Keratinocyte (primary cell): ENCODE measurements around the gene RTKN. TPM values are rescaled to one million over a fixed set of nuclear protein-coding genes. Genes with fewer than 3 reads are reported as not detected.

Source experiments
- DNase-seq: peaks from one replicate; pipeline ENCODE4 v3.0.0-alpha.2; 2011; ENCODE audit warnings: low read depth, missing footprints, low spot score
- FAIRE-seq: peaks from 2 replicates; lab custom pipeline; 2011; peaks lifted over from hg19 to GRCh38; lab: Jason Lieb, UNC
- H2AFZ ChIP-seq: 2 replicates; pipeline ENCODE4 v1.6.0; 2012; ENCODE audit warnings: low read length, control low read depth, inconsistent platforms; ENCODE audit not compliant: control insufficient read depth
- H3K27ac ChIP-seq: 2 replicates; pipeline ENCODE4 v1.5.1; 2011; ENCODE audit warnings: low read length; ENCODE audit not compliant: control insufficient read depth, insufficient read depth
- H3K27me3 ChIP-seq: 3 replicates; pipeline ENCODE4 v1.6.0; 2011; ENCODE audit warnings: low read length; ENCODE audit not compliant: control insufficient read depth, insufficient read depth; ENCODE audit errors: extremely low read depth
- H3K36me3 ChIP-seq, 2 experiments: 2 replicates in 1 of 2; 3 replicates in 1 of 2; pipeline ENCODE4 v1.5.1; 2011; ENCODE audit warnings: low read length in 2 of 2, mild to moderate bottlenecking in 1 of 2; ENCODE audit not compliant: control insufficient read depth in 2 of 2, insufficient read depth in 2 of 2; ENCODE audit errors: extremely low read depth in 1 of 2
- H3K4me1 ChIP-seq: 3 replicates; pipeline ENCODE4 v1.5.1; 2011; ENCODE audit warnings: low read length; ENCODE audit not compliant: control insufficient read depth, insufficient read depth; ENCODE audit errors: extremely low read depth
- H3K4me2 ChIP-seq: 3 replicates; pipeline ENCODE4 v1.6.0; 2011; ENCODE audit warnings: low read depth, low read length; ENCODE audit not compliant: control insufficient read depth, insufficient read depth; ENCODE audit errors: extremely low read depth
- H3K4me3 ChIP-seq, 3 experiments: fragments of 200-600 bp in 1 of 3; sonication (generic) in 1 of 3; 2 replicates in 2 of 3; 3 replicates in 1 of 3; pipeline ENCODE4 v1.5.1; 2011 to 2016; ENCODE audit warnings: low read length in 3 of 3, mild to moderate bottlenecking in 3 of 3, control low read depth in 2 of 3, inconsistent platforms in 1 of 3, low read depth in 1 of 3, mixed read lengths in 1 of 3, mixed run types in 1 of 3, moderate library complexity in 1 of 3; ENCODE audit not compliant: control insufficient read depth in 2 of 3, insufficient read depth in 2 of 3; ENCODE audit errors: extremely low read depth in 1 of 3
- H3K79me2 ChIP-seq: 2 replicates; pipeline ENCODE4 v1.6.0; 2012; ENCODE audit warnings: low read length; ENCODE audit not compliant: control insufficient read depth, insufficient read depth
- H3K9ac ChIP-seq: 3 replicates; pipeline ENCODE4 v1.6.0; 2011; ENCODE audit warnings: low read length; ENCODE audit not compliant: control insufficient read depth, insufficient read depth; ENCODE audit errors: extremely low read depth
- H3K9me1 ChIP-seq: 3 replicates; pipeline ENCODE4 v1.6.0; 2011; ENCODE audit warnings: low read length; ENCODE audit not compliant: control insufficient read depth, insufficient read depth; ENCODE audit errors: extremely low read depth
- H3K9me3 ChIP-seq: 2 replicates; pipeline ENCODE4 v1.5.1; 2012; ENCODE audit warnings: low read depth, low read length; ENCODE audit not compliant: control insufficient read depth
- H4K20me1 ChIP-seq: 3 replicates; pipeline ENCODE4 v1.6.0; 2011; ENCODE audit warnings: low read length; ENCODE audit not compliant: control insufficient read depth, insufficient read depth; ENCODE audit errors: extremely low read depth
- EZH2 ChIP-seq: IDR thresholded peaks from one replicate; pipeline ENCODE4 v1.6.1; 2012; ENCODE audit warnings: inconsistent platforms, mild to moderate bottlenecking, low read length, moderate library complexity
- dilution Hi-C: fragments of 300-500 bp; cut with MboI; formaldehyde crosslinking; loops from one replicate; pipeline ENCODE4 v1.7.0; 2020; ENCODE audit warnings: low sequenced_read_pairs; ENCODE audit not compliant: extremely low pct_ligation_motif_present
- polyA plus RNA-seq, 5 experiments: library from polyadenylated mRNA; depleted of rRNA in 3 of 5; stranded (reverse) in 3 of 5; stranded (forward) in 1 of 5; unstranded in 1 of 5; fragments of >200 nt; gene quantifications; 1 replicate in 1 of 5; 2 replicates in 3 of 5; 3 replicates in 1 of 5; pipeline versions ENCODE4 v1.2.1 to v1.2.3, GENCODE V29; 2011 to 2012; ENCODE audit warnings: missing spikeins in 2 of 5, low read depth in 1 of 5, low replicate concordance in 1 of 5
- TF ChIP-seq, protein P1 (sequence below), 3 experiments: IDR thresholded peaks in 1 of 3; conservative IDR thresholded peaks in 1 of 3; optimal IDR thresholded peaks in 1 of 3; 2 replicates in 2 of 3; 3 replicates in 1 of 3; pipeline versions ENCODE3 to v1.5.1; 2011; ENCODE audit warnings: low read length in 3 of 3, mild to moderate bottlenecking in 3 of 3, moderate library complexity in 2 of 3, control low read depth in 1 of 3, inconsistent platforms in 1 of 3; ENCODE audit not compliant: insufficient read depth in 2 of 3; ENCODE audit errors: extremely low read depth in 1 of 3

Gene RTKN
- polyA plus RNA-seq, 1 donor (not counting 4 experiments of a cell fraction or from before 2014, with no cell fraction given) = 110 TPM

DNA sequence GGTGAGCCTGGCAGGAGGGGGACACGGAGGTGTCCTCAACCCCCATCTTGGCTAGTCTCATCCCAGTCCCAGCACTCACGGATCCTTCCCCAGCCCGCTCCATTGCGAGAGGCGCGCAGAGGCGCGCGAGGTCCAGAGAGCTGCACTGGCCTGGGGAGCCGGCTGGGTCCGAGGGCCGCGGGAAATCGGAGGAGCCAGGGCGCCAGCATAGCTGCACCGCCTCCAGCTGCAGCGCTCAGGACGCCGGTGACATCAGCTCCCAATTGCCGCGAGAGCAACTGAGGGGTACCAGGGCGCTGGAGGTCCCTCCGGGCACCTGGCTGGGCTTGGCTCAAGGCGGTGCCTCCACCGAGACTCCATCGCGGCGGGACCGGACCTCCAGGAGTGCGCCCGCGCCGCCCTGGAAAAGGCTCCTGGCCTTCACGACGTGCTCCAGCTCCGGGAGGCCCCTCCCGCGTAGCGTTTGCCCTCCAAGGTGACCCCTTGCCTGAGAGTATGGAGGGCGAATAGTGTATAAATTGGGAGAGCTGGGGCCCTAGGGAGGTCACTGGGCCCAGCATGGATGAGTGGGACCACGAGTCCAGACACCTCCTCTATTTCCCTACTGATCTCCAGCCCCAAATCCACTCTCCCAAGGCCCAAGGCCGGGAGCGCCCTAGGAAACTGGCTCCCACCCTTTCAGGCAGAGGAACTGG is 5.5 kb downstream of the RTKN start:
- peaks cover 27% of the 10 kb centered on the region for H4K20me1 ChIP-seq
- no peak overlapping the region for H3K27ac ChIP-seq
- H3K36me3 ChIP-seq = peaks cover 27 to 65% of the 10 kb centered on the region in 2 experiments
- H3K4me3 ChIP-seq = no peak overlapping the region
- DNase-seq (no peak), FAIRE-seq (no peak)
- no peak for TF ChIP-seq EZH2
- TF ChIP-seq, protein P1, sequence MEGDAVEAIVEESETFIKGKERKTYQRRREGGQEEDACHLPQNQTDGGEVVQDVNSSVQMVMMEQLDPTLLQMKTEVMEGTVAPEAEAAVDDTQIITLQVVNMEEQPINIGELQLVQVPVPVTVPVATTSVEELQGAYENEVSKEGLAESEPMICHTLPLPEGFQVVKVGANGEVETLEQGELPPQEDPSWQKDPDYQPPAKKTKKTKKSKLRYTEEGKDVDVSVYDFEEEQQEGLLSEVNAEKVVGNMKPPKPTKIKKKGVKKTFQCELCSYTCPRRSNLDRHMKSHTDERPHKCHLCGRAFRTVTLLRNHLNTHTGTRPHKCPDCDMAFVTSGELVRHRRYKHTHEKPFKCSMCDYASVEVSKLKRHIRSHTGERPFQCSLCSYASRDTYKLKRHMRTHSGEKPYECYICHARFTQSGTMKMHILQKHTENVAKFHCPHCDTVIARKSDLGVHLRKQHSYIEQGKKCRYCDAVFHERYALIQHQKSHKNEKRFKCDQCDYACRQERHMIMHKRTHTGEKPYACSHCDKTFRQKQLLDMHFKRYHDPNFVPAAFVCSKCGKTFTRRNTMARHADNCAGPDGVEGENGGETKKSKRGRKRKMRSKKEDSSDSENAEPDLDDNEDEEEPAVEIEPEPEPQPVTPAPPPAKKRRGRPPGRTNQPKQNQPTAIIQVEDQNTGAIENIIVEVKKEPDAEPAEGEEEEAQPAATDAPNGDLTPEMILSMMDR (optimal IDR thresholded peaks at IDR 0.05 in 1 of 3, IDR thresholded peaks at IDR 0.05 in 1 of 3, conservative IDR thresholded peaks at IDR 0.05 in 1 of 3; ENCODE audit: extremely low read depth in 1 of 3, insufficient read depth in 2 of 3, low read length in 3 of 3) = no peak
- no peak overlapping the region for H3K9ac ChIP-seq
- H3K27me3 ChIP-seq = no peaks in the 10 kb centered on the region
- H3K4me1 ChIP-seq = peaks cover 31% of the 10 kb centered on the region
- H3K79me2 ChIP-seq = peaks cover 92% of the 10 kb centered on the region
- no peak overlapping the region for H3K4me2 ChIP-seq
- H3K9me3 ChIP-seq = no peaks in the 10 kb centered on the region
- peaks cover 8% of the 10 kb centered on the region for H3K9me1 ChIP-seq
- no peak overlapping the region for H2AFZ ChIP-seq
- dilution Hi-C loops = no loop called here

DNA sequence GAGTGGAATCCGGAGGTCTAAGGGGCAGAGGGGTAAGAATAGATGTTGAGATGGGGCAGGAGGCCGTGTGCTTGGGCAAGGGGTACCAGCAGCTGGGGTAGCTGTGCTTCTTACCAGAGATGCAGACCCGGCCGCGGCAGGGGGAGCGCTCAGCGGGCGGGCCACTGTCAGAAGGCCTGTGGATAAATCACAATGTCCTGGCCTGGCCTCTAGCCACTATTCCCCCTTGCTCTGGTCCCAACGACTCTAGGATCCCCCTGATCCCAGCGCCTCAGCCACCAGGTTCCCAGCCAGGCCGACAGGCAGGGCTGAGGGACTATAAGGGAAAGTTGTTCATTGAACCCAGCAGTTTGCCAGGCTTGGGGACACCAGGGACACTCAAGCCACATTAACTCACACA is 11.2 kb downstream of the RTKN start:
- H3K9me3 ChIP-seq = no peaks in the 10 kb centered on the region
- DNase-seq = no peak
- H2AFZ ChIP-seq = no peak overlapping the region
- peaks cover 35% of the 10 kb centered on the region for H3K79me2 ChIP-seq
- H3K27me3 ChIP-seq = no peaks in the 10 kb centered on the region
- no peak overlapping the region for H3K4me3 ChIP-seq
- peaks cover 49 to 82% of the 10 kb centered on the region in 2 experiments for H3K36me3 ChIP-seq
- peaks cover 46% of the 10 kb centered on the region for H3K4me1 ChIP-seq
- no peak overlapping the region for H3K9ac ChIP-seq
- no peak overlapping the region for H3K27ac ChIP-seq
- no peak for FAIRE-seq
- H3K4me2 ChIP-seq = no peak overlapping the region
- peaks cover 8% of the 10 kb centered on the region for H3K9me1 ChIP-seq
- H4K20me1 ChIP-seq = peaks cover 10% of the 10 kb centered on the region
- dilution Hi-C loops = no loop called here
- TF ChIP-seq, protein P1 (optimal IDR thresholded peaks at IDR 0.05 in 1 of 3, IDR thresholded peaks at IDR 0.05 in 1 of 3, conservative IDR thresholded peaks at IDR 0.05 in 1 of 3; ENCODE audit: extremely low read depth in 1 of 3, insufficient read depth in 2 of 3, low read length in 3 of 3) = no peak
- no peak for TF ChIP-seq EZH2
